K562 (cell line): ENCODE data around the gene RAI1. TPM values are rescaled to one million over a fixed set of nuclear protein-coding genes. Genes with fewer than 3 reads are reported as not detected.

ENCODE experiments used
- CCNT2 ChIP-seq: IDR thresholded peaks from 2 replicates; pipeline ENCODE4 v1.6.1; 2011; ENCODE audit warnings: borderline replicate concordance, low read depth, mild to moderate bottlenecking, moderate library complexity, mixed read lengths, low read length; ENCODE audit not compliant: insufficient read length; ENCODE audit errors: extremely low read depth
- CREM ChIP-seq: IDR thresholded peaks from 2 replicates; pipeline ENCODE4 v1.6.1; 2014; ENCODE audit warnings: antibody characterized with exemption, low read depth
- CTBP1 ChIP-seq: fragments of 450-650 bp; IDR thresholded peaks from 2 replicates; pipeline ENCODE4 v1.6.1; 2016; ENCODE audit warnings: borderline replicate concordance
- DPF2 ChIP-seq: fragments of 450-650 bp; IDR thresholded peaks from 2 replicates; pipeline ENCODE4 v1.6.1; 2016
- EP400 ChIP-seq: fragments of 450-650 bp; IDR thresholded peaks from 2 replicates; pipeline ENCODE4 v1.6.1; 2017; ENCODE audit warnings: antibody characterized with exemption, mild to moderate bottlenecking, moderate library complexity
- GTF2A2 ChIP-seq: IDR thresholded peaks from 2 replicates; pipeline ENCODE4 v1.6.1; 2016; ENCODE audit warnings: mild to moderate bottlenecking, missing genetic modification characterization, missing compliant biosample characterization
- MAZ ChIP-seq, 2 experiments: fragments of 450-650 bp in 1 of 2; sonication (generic) in 1 of 2; formaldehyde crosslinking; IDR thresholded peaks in 1 of 2; conservative IDR thresholded peaks in 1 of 2; 2 replicates each; pipeline versions ENCODE4 v1.4.0 to v1.5.0; 2020; ENCODE audit warnings: mild to moderate bottlenecking in 1 of 2, missing genetic modification reagents in 1 of 2
- MTF1 ChIP-seq: fragments of 250-450 bp; sonication (Bioruptor Pico); IDR thresholded peaks from 2 replicates; pipeline ENCODE4 v1.9.0; 2021; ENCODE audit warnings: moderate library complexity, mild to moderate bottlenecking, inconsistent platforms, borderline replicate concordance
- PTBP1 ChIP-seq: fragments of 200-400 bp; formaldehyde crosslinking; IDR thresholded peaks from 2 replicates; pipeline ENCODE4 v1.6.1; 2017; ENCODE audit warnings: low read depth, low read length
- PURB ChIP-seq: sonication (generic); formaldehyde crosslinking; IDR thresholded peaks from 2 replicates; pipeline ENCODE4 v1.9.0; 2021; ENCODE audit warnings: low read depth, mild to moderate bottlenecking, missing genetic modification reagents
- TAF9B ChIP-seq: fragments of 450-650 bp; IDR thresholded peaks from 2 replicates; pipeline ENCODE4 v1.6.1; 2018; ENCODE audit warnings: mild to moderate bottlenecking; ENCODE audit not compliant: partially characterized antibody
- ZNF354B ChIP-seq: fragments of 250-450 bp; sonication (Bioruptor Pico); IDR thresholded peaks from 2 replicates; pipeline ENCODE4 v1.4.0; 2020
- ZNF583 ChIP-seq: fragments of 250-450 bp; sonication (Bioruptor Pico); IDR thresholded peaks from 2 replicates; pipeline ENCODE4 v1.4.0; 2020
- ZNF586 ChIP-seq: fragments of 450-650 bp; formaldehyde crosslinking; conservative IDR thresholded peaks from 2 replicates; pipeline ENCODE4 v1.4.0; 2020; ENCODE audit warnings: mild to moderate bottlenecking, moderate library complexity
- ZNF589 ChIP-seq: fragments of 200-800 bp; sonication (Bioruptor generic); IDR thresholded peaks from 2 replicates; pipeline ENCODE4 v1.6.1; 2016; ENCODE audit warnings: low read depth, missing genetic modification characterization, missing compliant biosample characterization
- ZNF717 ChIP-seq: fragments of 250-450 bp; sonication (Bioruptor Pico); IDR thresholded peaks from 2 replicates; pipeline ENCODE4 v1.5.0; 2021
- polyA plus RNA-seq, 8 experiments: library from polyadenylated mRNA; depleted of rRNA in 4 of 8; stranded (reverse) in 5 of 8; unstranded in 3 of 8; fragments of >200 nt; fragmentation: Nextera tagmentation in 2 of 8; fragmentation: Illumina TruSeq in 1 of 8; extraction: Ambion mirVana in 2 of 8; extraction: Trizol in 1 of 8; gene quantifications; 2 replicates each; pipeline versions ENCODE4 v1.2.1 to v1.2.3, GENCODE V29; 2011 to 2014; ENCODE audit warnings: inconsistent platforms in 1 of 8, missing spikeins in 1 of 8
- total RNA-seq, 7 experiments: library from RNA; depleted of rRNA in 6 of 7; stranded (reverse); fragments of >200 nt in 6 of 7; fragmentation: Illumina TruSeq in 2 of 7; extraction: Trizol in 2 of 7; gene quantifications; 2 replicates each; pipeline versions ENCODE4 v1.2.1 to v1.2.3, GENCODE V29; 2011 to 2021; ENCODE audit warnings: low replicate concordance in 1 of 7
- TF ChIP-seq, protein P1 (sequence below): fragments of 450-650 bp; conservative IDR thresholded peaks from 2 replicates; pipeline ENCODE4 v1.6.1; 2016; ENCODE audit warnings: missing genetic modification characterization, low read depth, mild to moderate bottlenecking, missing compliant biosample characterization, moderate library complexity
- TF ChIP-seq, protein P2 (sequence below): conservative IDR thresholded peaks from 2 replicates; pipeline ENCODE4 v1.6.1; 2011; ENCODE audit warnings: low read depth, mild to moderate bottlenecking, low read length; ENCODE audit not compliant: control insufficient read depth
- TF ChIP-seq, protein P3 (sequence below): sonication (generic); formaldehyde crosslinking; IDR thresholded peaks from 2 replicates; pipeline ENCODE4 v1.8.0; 2022; ENCODE audit warnings: mild to moderate bottlenecking, missing genetic modification reagents
- TF ChIP-seq, protein P4 (sequence below), 2 experiments: IDR thresholded peaks; 2 replicates each; pipeline ENCODE4 v1.6.1; 2011; ENCODE audit warnings: borderline replicate concordance in 1 of 2, control low read depth in 1 of 2, low read depth in 1 of 2, low read length in 1 of 2, mild to moderate bottlenecking in 1 of 2, mixed read lengths in 1 of 2, moderate library complexity in 1 of 2; ENCODE audit not compliant: insufficient read depth in 1 of 2, insufficient read length in 1 of 2, poor library complexity in 1 of 2, severe bottlenecking in 1 of 2; ENCODE audit errors: extremely low read depth in 1 of 2

RAI1 gene
- total and polyA plus RNA-seq, 9 of the 15 experiments (the other 6 are each of a cell fraction or from before 2014, with no cell fraction given): 0.68 to 19.9 (median 5.5) TPM

DNA sequence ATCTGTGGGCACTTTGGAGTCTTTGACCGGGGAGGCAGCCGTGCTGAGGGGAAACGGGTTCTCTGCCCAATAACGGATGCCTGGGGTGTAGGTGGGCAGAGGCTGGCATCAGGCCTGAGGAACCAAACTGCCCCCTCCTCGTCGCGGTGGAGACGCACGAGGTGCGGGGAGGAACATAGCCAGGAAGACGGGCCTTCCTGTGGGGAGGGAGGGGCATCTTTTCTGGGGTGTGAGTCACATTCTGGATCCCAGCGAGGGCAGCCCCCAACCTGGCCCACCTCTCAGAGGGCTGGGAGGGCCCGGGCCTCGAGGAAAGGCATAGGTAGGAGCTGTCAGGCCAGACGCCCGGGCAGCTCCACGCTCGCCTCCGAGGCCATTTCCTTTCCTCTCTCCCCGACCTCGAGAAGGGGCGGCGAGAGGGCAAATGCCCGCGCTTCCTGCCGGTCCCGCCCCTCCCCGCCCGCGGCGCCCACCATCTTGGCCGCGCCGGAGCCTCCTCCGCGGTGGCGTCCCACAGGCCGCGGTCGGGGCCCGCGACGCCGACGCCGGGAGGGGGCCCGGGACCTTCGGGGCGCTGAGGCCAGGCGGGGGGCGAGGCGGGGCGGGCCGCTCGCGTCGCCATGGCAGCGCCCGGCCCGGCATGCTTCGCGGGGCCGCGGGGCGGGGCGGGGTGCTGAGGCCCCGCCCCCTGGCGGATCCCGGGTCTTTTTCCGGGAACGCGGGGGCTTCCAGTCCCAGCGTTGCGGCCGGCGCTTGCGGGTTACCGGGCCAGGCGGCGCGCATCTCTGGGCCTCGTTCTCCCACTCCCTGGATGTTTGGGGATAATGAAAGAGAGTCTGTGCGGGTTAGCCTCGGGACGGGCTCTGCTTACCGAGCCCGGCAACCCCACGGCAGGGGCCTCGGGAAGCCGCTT lies 13.2 kb downstream of the RAI1 start (continued):
- TF ChIP-seq, protein P1, sequence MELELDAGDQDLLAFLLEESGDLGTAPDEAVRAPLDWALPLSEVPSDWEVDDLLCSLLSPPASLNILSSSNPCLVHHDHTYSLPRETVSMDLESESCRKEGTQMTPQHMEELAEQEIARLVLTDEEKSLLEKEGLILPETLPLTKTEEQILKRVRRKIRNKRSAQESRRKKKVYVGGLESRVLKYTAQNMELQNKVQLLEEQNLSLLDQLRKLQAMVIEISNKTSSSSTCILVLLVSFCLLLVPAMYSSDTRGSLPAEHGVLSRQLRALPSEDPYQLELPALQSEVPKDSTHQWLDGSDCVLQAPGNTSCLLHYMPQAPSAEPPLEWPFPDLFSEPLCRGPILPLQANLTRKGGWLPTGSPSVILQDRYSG (tag): 0 out of 2 replicates have a peak, but pooled peaks have one; percentile 52
- no peak for TF ChIP-seq ZNF586
- 0 out of 2 replicates have a peak, but pooled peaks have one; percentile 6 for TF ChIP-seq CREM
- no peak for TF ChIP-seq ZNF354B (CRISPR knock-in tag)
- TF ChIP-seq, protein P2, sequence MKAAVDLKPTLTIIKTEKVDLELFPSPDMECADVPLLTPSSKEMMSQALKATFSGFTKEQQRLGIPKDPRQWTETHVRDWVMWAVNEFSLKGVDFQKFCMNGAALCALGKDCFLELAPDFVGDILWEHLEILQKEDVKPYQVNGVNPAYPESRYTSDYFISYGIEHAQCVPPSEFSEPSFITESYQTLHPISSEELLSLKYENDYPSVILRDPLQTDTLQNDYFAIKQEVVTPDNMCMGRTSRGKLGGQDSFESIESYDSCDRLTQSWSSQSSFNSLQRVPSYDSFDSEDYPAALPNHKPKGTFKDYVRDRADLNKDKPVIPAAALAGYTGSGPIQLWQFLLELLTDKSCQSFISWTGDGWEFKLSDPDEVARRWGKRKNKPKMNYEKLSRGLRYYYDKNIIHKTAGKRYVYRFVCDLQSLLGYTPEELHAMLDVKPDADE: peak; percentile 22; the same call in 1 of the 2 replicates
- TF ChIP-seq, protein P3, sequence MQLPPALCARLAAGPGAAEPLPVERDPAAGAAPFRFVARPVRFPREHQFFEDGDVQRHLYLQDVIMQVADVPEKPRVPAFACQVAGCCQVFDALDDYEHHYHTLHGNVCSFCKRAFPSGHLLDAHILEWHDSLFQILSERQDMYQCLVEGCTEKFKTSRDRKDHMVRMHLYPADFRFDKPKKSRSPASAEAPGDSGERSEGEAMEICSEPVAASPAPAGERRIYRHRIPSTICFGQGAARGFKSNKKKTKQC (CRISPR knock-in tag): no peak; the same call in 1 of the 2 replicates
- 0 out of 2 replicates have a peak, but pooled peaks have one; percentile 13 for TF ChIP-seq CTBP1
- peak; percentile 65; the same call in 1 of the 2 replicates for TF ChIP-seq EP400
- peak; percentile 19; the same call in 1 of the 2 replicates for TF ChIP-seq DPF2
- no peak for TF ChIP-seq GTF2A2
- TF ChIP-seq CCNT2: peak; percentile 39
- TF ChIP-seq, protein P4, sequence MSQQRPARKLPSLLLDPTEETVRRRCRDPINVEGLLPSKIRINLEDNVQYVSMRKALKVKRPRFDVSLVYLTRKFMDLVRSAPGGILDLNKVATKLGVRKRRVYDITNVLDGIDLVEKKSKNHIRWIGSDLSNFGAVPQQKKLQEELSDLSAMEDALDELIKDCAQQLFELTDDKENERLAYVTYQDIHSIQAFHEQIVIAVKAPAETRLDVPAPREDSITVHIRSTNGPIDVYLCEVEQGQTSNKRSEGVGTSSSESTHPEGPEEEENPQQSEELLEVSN (IDR thresholded peaks at IDR 0.05; ENCODE audit: borderline replicate concordance in 1 of 2, extremely low read depth in 1 of 2, insufficient read depth in 1 of 2, insufficient read length in 1 of 2, low read depth in 1 of 2, low read length in 1 of 2, poor library complexity in 1 of 2, severe bottlenecking in 1 of 2): peak; percentile 80 to 87
- TF ChIP-seq PURB (CRISPR knock-in tag): no peak
- TF ChIP-seq ZNF589 (CRISPR knock-in tag): peak; percentile 79
- no peak for TF ChIP-seq MTF1
- TF ChIP-seq MAZ (CRISPR knock-in tag; conservative IDR thresholded peaks at IDR 0.05 in 1 of 2, IDR thresholded peaks at IDR 0.05 in 1 of 2): peak; percentile 6 to 60; a peak in 2 of 4 replicates
- TF ChIP-seq ZNF717: no peak
- TF ChIP-seq PTBP1: no peak
- no peak for TF ChIP-seq TAF9B
- no peak for TF ChIP-seq ZNF583 (CRISPR knock-in tag)
